Mucosa of stomach (tissue), 1 donor: ENCODE data around the gene CD24.
"Not testable (repeated sequence)": the region's sequence is repeated elsewhere in the genome, so short reads cannot be mapped to it uniquely, and the experiment has no call there.

ENCODE experiments used
- H3K27me3 ChIP-seq: one replicate; pipeline ENCODE4 v1.7.0; 2013; ENCODE audit warnings: mild to moderate bottlenecking, low read length; ENCODE audit not compliant: control insufficient read depth, insufficient read depth
- H3K36me3 ChIP-seq: one replicate; pipeline ENCODE4 v1.7.0; 2013; ENCODE audit warnings: low read length; ENCODE audit not compliant: control insufficient read depth, insufficient read depth
- H3K4me1 ChIP-seq: one replicate; pipeline ENCODE4 v1.7.0; 2013; ENCODE audit warnings: mild to moderate bottlenecking, low read length; ENCODE audit not compliant: control insufficient read depth, insufficient read depth
- H3K4me3 ChIP-seq: one replicate; pipeline ENCODE4 v1.7.0; 2013; ENCODE audit warnings: low read length
- H3K9ac ChIP-seq: one replicate; pipeline ENCODE4 v1.7.0; 2013; ENCODE audit warnings: mild to moderate bottlenecking, low read length, moderate library complexity
- H3K9me3 ChIP-seq: one replicate; pipeline ENCODE4 v1.7.0; 2013; ENCODE audit warnings: mild to moderate bottlenecking, low read length, moderate library complexity; ENCODE audit not compliant: control insufficient read depth
- donor health status: Pancreatic carcinoma.

Gene CD24, protein sequence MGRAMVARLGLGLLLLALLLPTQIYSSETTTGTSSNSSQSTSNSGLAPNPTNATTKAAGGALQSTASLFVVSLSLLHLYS

GRCh38 chr6:106974336-106974998, at the start of gene CD24:
TSS of gene CD24 (minus strand) at chr6:106974729. CDS start at chr6:106974646, 83 bp downstream.
- no peaks in the 10 kb centered on the region for H3K36me3 ChIP-seq
- H3K27me3 ChIP-seq, result peaks cover 14% of the 10 kb centered on the region
- peak within 1 kb of the TSS; percentile 97 for H3K9ac ChIP-seq
- no peaks in the 10 kb centered on the region for H3K9me3 ChIP-seq
- H3K4me1 ChIP-seq, result peaks cover 15% of the 10 kb centered on the region
- peak within 1 kb of the TSS; percentile 97 for H3K4me3 ChIP-seq

DNA sequence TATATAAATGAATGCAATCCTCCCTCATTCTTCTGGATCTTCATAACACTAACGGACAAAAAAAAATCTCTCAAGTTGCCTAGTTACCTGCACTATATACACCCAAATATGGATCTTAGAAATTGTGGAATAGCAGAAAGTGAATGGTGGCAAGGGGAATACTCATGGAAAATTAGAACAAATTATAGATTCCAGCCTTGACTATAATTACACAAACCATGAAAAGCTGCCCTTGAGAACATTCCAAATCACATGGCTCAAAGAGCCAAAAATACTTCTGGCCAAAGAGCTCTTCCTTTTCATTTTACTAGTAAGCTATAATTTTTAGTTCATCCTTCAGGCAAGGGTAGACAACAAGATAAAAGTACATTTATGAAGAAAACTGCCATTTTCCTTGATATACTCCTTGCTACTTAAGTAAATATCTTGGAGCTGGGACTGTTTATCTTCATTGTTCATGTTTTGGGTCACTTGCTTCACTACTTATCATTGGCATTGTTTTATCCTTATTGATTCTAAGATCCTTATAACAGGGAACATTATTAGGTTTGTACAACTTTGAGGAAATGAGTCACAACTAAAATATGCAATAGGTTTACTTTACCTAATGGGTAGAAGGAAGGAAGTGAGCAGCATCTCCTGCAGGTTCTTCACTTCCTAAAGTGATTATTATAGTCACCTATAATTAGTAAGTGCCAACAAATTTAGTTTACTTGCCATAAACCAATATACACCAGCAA, 47.1 kb upstream of the CD24 start:
- H3K9me3 ChIP-seq, result no peaks in the 10 kb centered on the region
- H3K9ac ChIP-seq, result no peak overlapping the region
- no peak overlapping the region for H3K4me3 ChIP-seq
- no peaks in the 10 kb centered on the region for H3K36me3 ChIP-seq
- peaks cover 15% of the 10 kb centered on the region for H3K4me1 ChIP-seq
- H3K27me3 ChIP-seq, result no peaks in the 10 kb centered on the region

- H3K4me1 ChIP-seq, result peaks cover 15% of the 10 kb centered on the region
- no peaks in the 10 kb centered on the region for H3K9me3 ChIP-seq
- no peaks in the 10 kb centered on the region for H3K27me3 ChIP-seq
- no peaks in the 10 kb centered on the region for H3K36me3 ChIP-seq
- no peak overlapping the region for H3K4me3 ChIP-seq
- H3K9ac ChIP-seq, result no peak overlapping the region
These were observed 45.7 kb upstream of the CD24 start for GRCh38 chr6:107020239-107020638.

DNA sequence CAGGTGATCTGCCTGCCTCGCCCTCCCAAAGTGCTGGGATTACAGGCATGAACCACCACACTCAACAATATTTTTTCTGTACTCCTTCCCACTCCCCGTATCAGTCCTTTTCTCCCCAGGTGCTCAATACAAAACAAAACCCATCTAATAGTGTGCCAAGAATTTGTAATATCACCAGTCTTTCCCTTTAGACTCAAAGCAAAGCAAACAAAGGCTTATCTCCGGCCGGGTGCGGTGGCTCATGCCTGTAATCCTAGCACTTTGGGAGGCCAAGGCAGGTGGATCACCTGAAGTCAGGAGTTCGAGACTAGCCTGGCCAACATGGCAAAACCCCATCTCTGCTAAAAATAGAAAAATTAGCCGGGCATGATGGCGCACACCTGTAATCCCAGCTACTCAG, 45.1 kb upstream of the CD24 start:
- H3K9ac ChIP-seq, H3K27me3 ChIP-seq, H3K36me3 ChIP-seq, H3K9me3 ChIP-seq, H3K4me3 ChIP-seq: not testable (repeated sequence)
- peaks cover 15% of the 10 kb centered on the region for H3K4me1 ChIP-seq

DNA sequence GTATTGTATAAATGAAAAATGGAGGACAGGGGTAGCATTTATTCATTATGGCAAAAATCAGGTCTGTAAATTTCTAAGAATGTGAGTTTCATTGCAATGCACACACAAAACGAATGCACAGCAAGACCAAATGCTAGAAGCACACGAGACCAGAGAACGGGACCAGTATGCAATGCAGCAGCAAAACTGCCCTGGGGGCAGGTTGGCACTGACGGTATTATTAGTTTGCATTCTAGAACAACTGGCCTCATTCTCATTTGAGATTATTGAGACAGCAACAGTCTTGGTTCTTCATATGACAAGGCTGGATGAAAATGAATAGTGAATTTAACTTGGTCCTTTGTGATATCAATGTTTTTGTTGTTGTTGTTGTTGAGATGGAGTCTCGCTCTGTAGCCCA, 44.5 kb upstream of the CD24 start:
- no peak overlapping the region for H3K4me3 ChIP-seq
- H3K9me3 ChIP-seq, result no peaks in the 10 kb centered on the region
- H3K36me3 ChIP-seq, result no peaks in the 10 kb centered on the region
- H3K9ac ChIP-seq, result no peak overlapping the region
- H3K27me3 ChIP-seq, result no peaks in the 10 kb centered on the region
- H3K4me1 ChIP-seq, result peaks cover 15% of the 10 kb centered on the region

DNA sequence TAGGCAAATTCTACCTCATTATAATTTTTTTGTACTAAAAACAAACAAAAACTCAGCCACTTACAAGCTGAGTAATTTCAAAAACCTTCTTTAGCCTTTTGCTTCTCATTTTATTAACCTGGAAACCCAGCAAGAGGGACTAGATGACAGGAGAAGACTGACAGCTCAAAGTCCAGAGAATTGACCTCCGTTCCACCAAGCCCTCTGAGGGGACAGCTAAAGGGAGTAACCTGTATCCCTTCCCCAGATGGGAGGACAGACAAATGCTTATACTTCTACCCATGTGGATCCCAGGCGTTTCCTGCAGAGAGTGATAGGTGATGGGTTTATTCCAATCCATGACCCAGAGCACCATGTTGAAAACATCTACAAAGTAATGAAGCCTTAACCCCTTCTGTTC, 35.0 kb upstream of the CD24 start:
- Histone ChIP-seq H3K27me3 (no peaks in the 10 kb centered on the region), H3K36me3 (no peaks in the 10 kb centered on the region), H3K4me1 (no peaks in the 10 kb centered on the region), H3K9me3 (no peaks in the 10 kb centered on the region), H3K4me3 (no peak overlapping the region), H3K9ac (no peak overlapping the region)

GRCh38 chr6:106997392-106998158, 23.0 kb upstream of the CD24 start:
- Histone ChIP-seq H3K27me3 (no peaks in the 10 kb centered on the region), H3K4me3 (no peak overlapping the region), H3K36me3 (no peaks in the 10 kb centered on the region), H3K4me1 (no peaks in the 10 kb centered on the region), H3K9ac (no peak overlapping the region), H3K9me3 (no peaks in the 10 kb centered on the region)

- H3K4me3 ChIP-seq, result no peak overlapping the region
- no peak overlapping the region for H3K9ac ChIP-seq
- no peaks in the 10 kb centered on the region for H3K27me3 ChIP-seq
- H3K36me3 ChIP-seq, result no peaks in the 10 kb centered on the region
- no peaks in the 10 kb centered on the region for H3K9me3 ChIP-seq
- no peaks in the 10 kb centered on the region for H3K4me1 ChIP-seq
These were observed 21.1 kb upstream of the CD24 start for GRCh38 chr6:106995640-106996039.

GRCh38 chr6:106989737-106990136, 15.2 kb upstream of the CD24 start:
- not testable (repeated sequence) for H3K4me1 ChIP-seq, H3K9ac ChIP-seq, H3K9me3 ChIP-seq, H3K36me3 ChIP-seq, H3K4me3 ChIP-seq, H3K27me3 ChIP-seq

DNA sequence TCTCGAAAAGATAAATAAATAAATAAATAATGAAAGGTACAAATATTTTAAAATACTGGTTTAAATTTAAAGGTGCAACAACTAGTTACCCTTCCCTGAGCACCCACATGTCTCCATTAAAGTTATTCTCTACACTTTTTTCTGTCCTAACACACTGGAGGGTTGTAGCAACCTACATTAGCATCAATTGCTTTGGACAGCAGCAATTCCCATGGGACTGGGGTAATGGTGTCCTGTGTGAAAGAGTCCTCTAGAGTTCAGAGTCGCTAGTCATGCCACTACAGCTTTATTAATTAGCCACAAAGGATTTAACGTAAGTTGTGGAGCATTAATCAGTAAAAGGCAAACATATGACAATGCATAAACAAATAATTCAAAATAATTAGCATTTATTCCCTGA, 14.1 kb upstream of the CD24 start:
- Histone ChIP-seq H3K4me3 (no peak overlapping the region), H3K36me3 (no peaks in the 10 kb centered on the region), H3K9me3 (no peaks in the 10 kb centered on the region), H3K27me3 (no peaks in the 10 kb centered on the region), H3K9ac (no peak overlapping the region), H3K4me1 (no peaks in the 10 kb centered on the region)

- Histone ChIP-seq H3K27me3 (no peaks in the 10 kb centered on the region), H3K4me1 (peaks cover 5% of the 10 kb centered on the region), H3K9ac (no peak overlapping the region), H3K9me3 (no peaks in the 10 kb centered on the region), H3K4me3 (no peak overlapping the region), H3K36me3 (no peaks in the 10 kb centered on the region)
These were observed 7.4 kb upstream of the CD24 start for GRCh38 chr6:106981926-106982325.

DNA sequence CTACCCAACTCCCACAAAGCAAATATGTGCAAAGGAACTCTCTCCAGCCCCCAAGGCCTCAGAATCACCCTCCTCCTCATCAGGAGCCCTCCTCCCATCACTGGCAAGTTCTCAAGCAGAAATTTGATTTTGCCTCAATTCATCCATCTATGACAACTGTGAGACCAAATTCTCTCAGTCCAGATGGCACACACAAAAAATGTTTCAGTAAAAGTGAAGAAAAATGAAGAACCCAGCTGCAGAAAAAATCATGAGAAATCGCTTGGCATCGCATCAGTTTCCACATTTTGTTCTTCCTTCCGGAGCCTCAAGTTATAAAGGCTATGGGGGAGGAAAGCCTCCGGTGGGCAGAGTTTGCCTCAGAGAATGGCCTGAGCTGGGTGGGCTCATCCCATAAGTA, 6.4 kb upstream of the CD24 start:
- no peaks in the 10 kb centered on the region for H3K9me3 ChIP-seq
- H3K27me3 ChIP-seq, result peaks cover 5% of the 10 kb centered on the region

More for the DNA sequence above, 6.4 kb upstream of the CD24 start:
- Histone ChIP-seq H3K9ac (no peak overlapping the region), H3K4me1 (peaks cover 15% of the 10 kb centered on the region), H3K4me3 (no peak overlapping the region), H3K36me3 (no peaks in the 10 kb centered on the region)
